Measurements from ENCODE around the gene DLG1. TPM values are rescaled to one million over a fixed set of nuclear protein-coding genes. Genes with fewer than 3 reads are reported as not detected.

DLG1 gene
- total RNA-seq, 1 experiment from 2014 or later: 89.8 TPM

GRCh38 chr3:197242784-197243432, 55.5 kb downstream of the DLG1 start:
- ChIA-PET CTCF (no interaction called here), POLR2A (no interaction called here), RAD21 (ENCODE audit: low non-redundant PET in 1 of 2, low total read pairs in 2 of 2, uncharacterized antibody in 2 of 2, unreplicated experiment in 2 of 2) (no interaction called here)
- Histone ChIP-seq H3K9me3 (ENCODE audit: control insufficient read depth in 1 of 2, insufficient read depth in 1 of 2, low read depth in 1 of 2, low read length in 2 of 2) (peaks cover 16 to 21% of the 10 kb centered on the region in 2 experiments; a peak in 3 of 4 replicates), H3K27me3 (ENCODE audit: insufficient read depth, low read length) (no peaks in the 10 kb centered on the region), H3K4me3 (replicated peaks in 1 of 2; ENCODE audit: low read depth in 1 of 2, low read length in 2 of 2) (no peak overlapping the region), H3K9ac (ENCODE audit: low read length) (no peak overlapping the region), H2AFZ (ENCODE audit: low read depth, low read length, poor library complexity, severe bottlenecking) (no peak overlapping the region), H4K20me1 (ENCODE audit: insufficient read depth) (no peaks in the 10 kb centered on the region), H3K4me2 (ENCODE audit: low read length) (no peak overlapping the region), H3K4me1 (ENCODE audit: control insufficient read depth in 1 of 2, insufficient read depth in 2 of 2, low read length in 2 of 2) (no peaks in the 10 kb centered on the region), H3K36me3 (ENCODE audit: control insufficient read depth in 1 of 2, insufficient read depth in 2 of 2, low read length in 2 of 2) (peaks cover 0 to 26% of the 10 kb centered on the region in 2 experiments; a peak in 1 of 4 replicates), H3K27ac (ENCODE audit: low read depth, low read length) (no peak overlapping the region), H3K9me2 (ENCODE audit: insufficient read depth) (no peaks in the 10 kb centered on the region), H3K79me2 (ENCODE audit: insufficient read depth, low read length) (peaks cover 96% of the 10 kb centered on the region)
- no TSS peak for BruUV-seq (replicated peaks)
- TF ChIP-seq CBX3 (IDR thresholded peaks at IDR 0.05; ENCODE audit: low read depth) (peak; percentile 69; the same call in 1 of the 2 replicates), CEBPB (IDR thresholded peaks at IDR 0.05; ENCODE audit: low read depth) (no peak)
- intact Hi-C loops (cut with micrococcal nuclease): no loop called here
- no peak for ATAC-seq
- no peak for DNase-seq (ENCODE audit: low read depth, low spot score)

DNA sequence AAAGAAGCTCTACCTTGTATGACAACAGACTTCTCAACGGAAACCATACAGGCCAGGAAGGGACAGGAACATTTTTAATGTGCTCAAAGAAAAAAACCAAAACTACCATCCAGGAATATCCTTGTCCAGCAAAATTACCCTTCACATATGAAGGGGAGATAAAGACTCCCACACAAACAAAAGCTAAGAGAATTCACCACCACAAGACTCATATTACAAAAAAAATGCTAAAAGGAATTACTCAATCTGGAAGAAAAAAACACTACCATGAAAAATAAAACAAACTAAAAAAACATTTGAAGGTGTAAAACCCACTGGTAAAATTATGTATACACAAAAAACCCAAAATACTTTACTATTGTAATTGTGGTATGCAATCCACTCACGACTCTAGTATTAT, 57.2 kb downstream of the DLG1 start:
- POLR2A ChIA-PET: no interaction called here
- Histone ChIP-seq H3K4me3 (replicated peaks in 1 of 2; ENCODE audit: low read depth in 1 of 2, low read length in 2 of 2) (no peak overlapping the region), H3K27me3 (ENCODE audit: insufficient read depth, low read length) (no peaks in the 10 kb centered on the region), H4K20me1 (ENCODE audit: insufficient read depth) (no peaks in the 10 kb centered on the region), H3K79me2 (ENCODE audit: insufficient read depth, low read length) (peaks cover 96% of the 10 kb centered on the region), H3K9ac (ENCODE audit: low read length) (no peak overlapping the region), H3K27ac (ENCODE audit: low read depth, low read length) (no peak overlapping the region), H3K4me1 (ENCODE audit: control insufficient read depth in 1 of 2, insufficient read depth in 2 of 2, low read length in 2 of 2) (no peaks in the 10 kb centered on the region), H3K9me2 (ENCODE audit: insufficient read depth) (no peaks in the 10 kb centered on the region), H3K36me3 (ENCODE audit: control insufficient read depth in 1 of 2, insufficient read depth in 2 of 2, low read length in 2 of 2) (peaks cover 0 to 16% of the 10 kb centered on the region in 2 experiments; a peak in 1 of 4 replicates), H3K9me3 (ENCODE audit: control insufficient read depth in 1 of 2, insufficient read depth in 1 of 2, low read depth in 1 of 2, low read length in 2 of 2) (peaks cover 12 to 15% of the 10 kb centered on the region in 2 experiments; a peak in 3 of 4 replicates), H2AFZ (ENCODE audit: low read depth, low read length, poor library complexity, severe bottlenecking) (no peak overlapping the region), H3K4me2 (ENCODE audit: low read length) (no peak overlapping the region)
- no TSS peak for BruUV-seq (replicated peaks)
- TF ChIP-seq ZFX (IDR thresholded peaks at IDR 0.05) (no peak), SRF (IDR thresholded peaks at IDR 0.05; ENCODE audit: low read depth) (no peak), MAX (IDR thresholded peaks at IDR 0.05) (no peak), POLR2A (IDR thresholded peaks at IDR 0.05; ENCODE audit: borderline replicate concordance, extremely low read depth, insufficient read depth, insufficient read length) (no peak), EGR1 (IDR thresholded peaks at IDR 0.05; ENCODE audit: low read depth) (no peak), TCF7L2 (IDR thresholded peaks at IDR 0.05; ENCODE audit: borderline replicate concordance, extremely low read depth, insufficient read depth, insufficient read length) (no peak), SIN3A (IDR thresholded peaks at IDR 0.05; ENCODE audit: low read depth) (no peak), RAD21 (IDR thresholded peaks at IDR 0.05; ENCODE audit: low read depth) (no peak), EZH2phosphoT487 (IDR thresholded peaks at IDR 0.05; ENCODE audit: borderline replicate concordance) (no peak), ZNF274 (IDR thresholded peaks at IDR 0.05; ENCODE audit: low read depth, low read length) (no peak), CEBPB (IDR thresholded peaks at IDR 0.05; ENCODE audit: low read depth) (no peak), YY1 (IDR thresholded peaks at IDR 0.05; ENCODE audit: extremely low read depth, insufficient replicate concordance, low read depth, low read length) (no peak)
- TF ChIP-seq, protein P1, sequence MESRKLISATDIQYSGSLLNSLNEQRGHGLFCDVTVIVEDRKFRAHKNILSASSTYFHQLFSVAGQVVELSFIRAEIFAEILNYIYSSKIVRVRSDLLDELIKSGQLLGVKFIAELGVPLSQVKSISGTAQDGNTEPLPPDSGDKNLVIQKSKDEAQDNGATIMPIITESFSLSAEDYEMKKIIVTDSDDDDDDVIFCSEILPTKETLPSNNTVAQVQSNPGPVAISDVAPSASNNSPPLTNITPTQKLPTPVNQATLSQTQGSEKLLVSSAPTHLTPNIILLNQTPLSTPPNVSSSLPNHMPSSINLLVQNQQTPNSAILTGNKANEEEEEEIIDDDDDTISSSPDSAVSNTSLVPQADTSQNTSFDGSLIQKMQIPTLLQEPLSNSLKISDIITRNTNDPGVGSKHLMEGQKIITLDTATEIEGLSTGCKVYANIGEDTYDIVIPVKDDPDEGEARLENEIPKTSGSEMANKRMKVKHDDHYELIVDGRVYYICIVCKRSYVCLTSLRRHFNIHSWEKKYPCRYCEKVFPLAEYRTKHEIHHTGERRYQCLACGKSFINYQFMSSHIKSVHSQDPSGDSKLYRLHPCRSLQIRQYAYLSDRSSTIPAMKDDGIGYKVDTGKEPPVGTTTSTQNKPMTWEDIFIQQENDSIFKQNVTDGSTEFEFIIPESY (IDR thresholded peaks at IDR 0.05; ENCODE audit: extremely low read depth, insufficient replicate concordance, low read length): no peak
- TF ChIP-seq, protein P2, sequence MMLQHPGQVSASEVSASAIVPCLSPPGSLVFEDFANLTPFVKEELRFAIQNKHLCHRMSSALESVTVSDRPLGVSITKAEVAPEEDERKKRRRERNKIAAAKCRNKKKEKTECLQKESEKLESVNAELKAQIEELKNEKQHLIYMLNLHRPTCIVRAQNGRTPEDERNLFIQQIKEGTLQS (IDR thresholded peaks at IDR 0.05): no peak
- TF ChIP-seq, protein P3, sequence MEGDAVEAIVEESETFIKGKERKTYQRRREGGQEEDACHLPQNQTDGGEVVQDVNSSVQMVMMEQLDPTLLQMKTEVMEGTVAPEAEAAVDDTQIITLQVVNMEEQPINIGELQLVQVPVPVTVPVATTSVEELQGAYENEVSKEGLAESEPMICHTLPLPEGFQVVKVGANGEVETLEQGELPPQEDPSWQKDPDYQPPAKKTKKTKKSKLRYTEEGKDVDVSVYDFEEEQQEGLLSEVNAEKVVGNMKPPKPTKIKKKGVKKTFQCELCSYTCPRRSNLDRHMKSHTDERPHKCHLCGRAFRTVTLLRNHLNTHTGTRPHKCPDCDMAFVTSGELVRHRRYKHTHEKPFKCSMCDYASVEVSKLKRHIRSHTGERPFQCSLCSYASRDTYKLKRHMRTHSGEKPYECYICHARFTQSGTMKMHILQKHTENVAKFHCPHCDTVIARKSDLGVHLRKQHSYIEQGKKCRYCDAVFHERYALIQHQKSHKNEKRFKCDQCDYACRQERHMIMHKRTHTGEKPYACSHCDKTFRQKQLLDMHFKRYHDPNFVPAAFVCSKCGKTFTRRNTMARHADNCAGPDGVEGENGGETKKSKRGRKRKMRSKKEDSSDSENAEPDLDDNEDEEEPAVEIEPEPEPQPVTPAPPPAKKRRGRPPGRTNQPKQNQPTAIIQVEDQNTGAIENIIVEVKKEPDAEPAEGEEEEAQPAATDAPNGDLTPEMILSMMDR (IDR thresholded peaks at IDR 0.05 in 2 of 3, conservative IDR thresholded peaks at IDR 0.05 in 1 of 3; ENCODE audit: borderline replicate concordance in 1 of 3, insufficient read depth in 1 of 3, low read depth in 2 of 3, low read length in 2 of 3): no peak
- CTCF ChIA-PET: no interaction called here
- RAD21 ChIA-PET (ENCODE audit: low non-redundant PET in 1 of 2, low total read pairs in 2 of 2, uncharacterized antibody in 2 of 2, unreplicated experiment in 2 of 2): no interaction called here
- DNase-seq (ENCODE audit: low read depth, low spot score) (no peak), ATAC-seq (no peak)
- intact Hi-C loops (cut with micrococcal nuclease): no loop called here

All from HCT116 (cell line).